SU-DHL-6 (cell line): Measurements from ENCODE around the gene DVL1.

Source experiments
- H2AFZ ChIP-seq: fragments of 200-600 bp; sonication (generic); 2 replicates; pipeline ENCODE4 v1.6.1; 2014; ENCODE audit warnings: low read depth, mild to moderate bottlenecking, moderate library complexity, mixed read lengths, antibody characterized with exemption, low read length; ENCODE audit not compliant: severe bottlenecking
- H3F3A ChIP-seq: fragments of 200-600 bp; shearing (Covaris generic); 2 replicates; pipeline ENCODE4 v1.6.0; 2016; ENCODE audit warnings: antibody characterized with exemption, mild to moderate bottlenecking; ENCODE audit not compliant: insufficient read depth
- H3K27ac ChIP-seq: fragments of 200-600 bp; sonication (generic); 2 replicates; pipeline ENCODE4 v1.5.1; 2016; ENCODE audit warnings: low read depth, mild to moderate bottlenecking, low read length, moderate library complexity, mixed read lengths
- H3K27me3 ChIP-seq: fragments of 200-600 bp; sonication (generic), shearing (Covaris generic); 2 replicates; pipeline ENCODE4 v1.6.0; 2014; ENCODE audit warnings: mild to moderate bottlenecking, low read length
- H3K36me3 ChIP-seq: fragments of 200-600 bp; sonication (generic); 2 replicates; pipeline ENCODE4 v1.6.1; 2014; ENCODE audit warnings: mild to moderate bottlenecking, low read length, mixed read lengths
- H3K4me2 ChIP-seq: fragments of 300-600, 200-600 bp; shearing (Covaris generic), sonication (generic); 2 replicates; pipeline ENCODE4 v1.6.0; 2014; ENCODE audit warnings: low read length, low read depth, mild to moderate bottlenecking; ENCODE audit not compliant: poor library complexity, severe bottlenecking
- H3K4me3 ChIP-seq: fragments of 200-600 bp; sonication (generic); 2 replicates; pipeline ENCODE4 v1.5.1; 2014; ENCODE audit warnings: antibody characterized with exemption, low read length, mild to moderate bottlenecking, mixed read lengths; ENCODE audit not compliant: insufficient read depth, poor library complexity, severe bottlenecking
- H3K79me2 ChIP-seq: fragments of 200-600 bp; sonication (generic); 2 replicates; pipeline ENCODE4 v1.6.1; 2014; ENCODE audit warnings: mild to moderate bottlenecking, low read length, moderate library complexity; ENCODE audit not compliant: insufficient read depth
- H3K9ac ChIP-seq: fragments of 200-600 bp; sonication (generic); 2 replicates; pipeline ENCODE4 v1.7.0; 2014; ENCODE audit warnings: mild to moderate bottlenecking, low read length
- H3K9me2 ChIP-seq: fragments of 200-600 bp; sonication (generic); replicated peaks from 2 replicates; pipeline ENCODE4 v1.6.1; 2014; ENCODE audit warnings: low read length; ENCODE audit not compliant: insufficient read depth
- H3K9me3 ChIP-seq: fragments of 200-600 bp; sonication (generic); 2 replicates; pipeline ENCODE4 v1.6.1; 2014; ENCODE audit warnings: low read length, mixed read lengths; ENCODE audit not compliant: insufficient read depth
- H4K20me1 ChIP-seq: fragments of 200-600 bp; sonication (generic); 2 replicates; pipeline ENCODE4 v1.6.1; 2014; ENCODE audit warnings: low read depth, mild to moderate bottlenecking, antibody characterized with exemption, low read length, moderate library complexity, mixed read lengths
- CTCF ChIP-seq: fragments of 200-600 bp; sonication (generic); IDR thresholded peaks from one replicate; pipeline ENCODE4 v1.5.1; 2017; ENCODE audit warnings: antibody characterized with exemption, mild to moderate bottlenecking, low read length, moderate library complexity; ENCODE audit not compliant: insufficient read depth, poor library complexity, severe bottlenecking
- EZH2phosphoT487 ChIP-seq: fragments of 200-600 bp; sonication (generic), shearing (Covaris generic); conservative IDR thresholded peaks from 2 replicates; pipeline ENCODE4 v1.6.1; 2018; ENCODE audit warnings: mild to moderate bottlenecking, antibody characterized with exemption, low read length, moderate library complexity, mixed read lengths

Gene DVL1

GRCh38 chr1:1333551-1334241 lies 15.5 kb downstream of the DVL1 start:
- Histone ChIP-seq H3K9ac (no peak overlapping the region), H3K27me3 (no peaks in the 10 kb centered on the region), H2AFZ (no peak overlapping the region), H3K9me2 (no peaks in the 10 kb centered on the region), H3K4me3 (no peak overlapping the region), H3K9me3 (no peaks in the 10 kb centered on the region), H3K79me2 (no peaks in the 10 kb centered on the region), H3K27ac (no peak overlapping the region), H3K36me3 (no peaks in the 10 kb centered on the region), H3K4me2 (no peak overlapping the region), H3F3A (no peaks in the 10 kb centered on the region), H4K20me1 (no peaks in the 10 kb centered on the region)
- TF ChIP-seq CTCF (no peak), EZH2phosphoT487 (no peak)

- Histone ChIP-seq H3K9ac (no peak overlapping the region), H3K36me3 (no peaks in the 10 kb centered on the region), H3K27ac (no peak overlapping the region), H2AFZ (no peak overlapping the region), H3K4me3 (no peak overlapping the region), H3K4me2 (no peak overlapping the region), H3F3A (no peaks in the 10 kb centered on the region), H3K27me3 (no peaks in the 10 kb centered on the region), H4K20me1 (no peaks in the 10 kb centered on the region), H3K79me2 (no peaks in the 10 kb centered on the region), H3K9me3 (no peaks in the 10 kb centered on the region), H3K9me2 (no peaks in the 10 kb centered on the region)
- no peak for TF ChIP-seq EZH2phosphoT487
- TF ChIP-seq CTCF: no peak
These were observed 16.3 kb downstream of the DVL1 start for GRCh38 chr1:1332774-1333480.

- H3K79me2 ChIP-seq: no peaks in the 10 kb centered on the region
- H3K4me2 ChIP-seq: no peak overlapping the region
- H4K20me1 ChIP-seq: no peaks in the 10 kb centered on the region
These were observed 17.0 kb downstream of the DVL1 start for GRCh38 chr1:1332031-1332755.

More at GRCh38 chr1:1332031-1332755, 17.0 kb downstream of the DVL1 start:
- H3K27ac ChIP-seq: no peak overlapping the region
- no peaks in the 10 kb centered on the region for H3F3A ChIP-seq
- no peaks in the 10 kb centered on the region for H3K9me2 ChIP-seq
- H3K36me3 ChIP-seq: no peaks in the 10 kb centered on the region
- H2AFZ ChIP-seq: no peak overlapping the region
- no peaks in the 10 kb centered on the region for H3K27me3 ChIP-seq
- no peak overlapping the region for H3K9ac ChIP-seq
- no peaks in the 10 kb centered on the region for H3K9me3 ChIP-seq
- no peak overlapping the region for H3K4me3 ChIP-seq
- no peak for TF ChIP-seq CTCF
